ENCODE data around the gene ZACN. TPM values are rescaled to one million over a fixed set of nuclear protein-coding genes. Genes with fewer than 3 reads are reported as not detected.

ZACN gene
- total RNA-seq, 4 donors from 2014 or later, result not detected

GRCh38 chr17:76104896-76105231 lies 25.9 kb downstream of the ZACN start:
- DNase-seq, result no peak
- Histone ChIP-seq H3K9me3 (no peaks in the 10 kb centered on the region), H3K4me1 (peaks cover 12 to 46% (median 15%) of the 10 kb centered on the region in 3 donors), H3K4me3 (no peak overlapping the region), H3K27ac (no peak overlapping the region), H3K36me3 (peaks cover 10 to 20% (median 13%) of the 10 kb centered on the region in 3 donors), H3K27me3 (no peaks in the 10 kb centered on the region)
- intact Hi-C loops (cut with DNase I), result no loop called here
- TF ChIP-seq CTCF (IDR thresholded peaks at IDR 0.05), result no peak
- TF ChIP-seq POLR2A (IDR thresholded peaks at IDR 0.05), result no peak
- WGBS, 2 donors, result 64 to 67% methylated on average over 3 to 5 of the region's 5 CpGs

DNA sequence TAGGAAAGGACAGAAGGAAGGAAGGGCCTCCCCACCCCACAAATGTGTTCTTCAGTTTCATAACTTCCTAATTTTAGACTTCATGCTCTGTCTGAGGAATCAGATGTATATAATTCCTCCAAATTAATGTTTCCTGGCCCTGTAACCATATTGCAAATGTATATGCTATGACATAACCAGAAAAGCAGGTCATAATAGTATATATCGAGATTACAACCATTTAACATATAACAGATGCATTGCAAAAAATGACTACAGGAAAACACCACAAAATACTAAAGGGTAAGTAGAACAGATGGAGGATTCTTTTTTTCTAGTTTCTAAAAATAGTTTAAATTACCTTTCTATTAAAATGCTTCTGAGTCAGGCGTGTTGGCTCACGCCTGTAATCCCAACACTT lies 27.7 kb downstream of the ZACN start:
- intact Hi-C loops (cut with DNase I), result no loop called here
- Histone ChIP-seq H3K36me3 (peaks cover under 1 to 2% (median 1%) of the 10 kb centered on the region in 3 donors), H3K4me3 (no peak overlapping the region), H3K4me1 (peaks cover 12 to 42% (median 15%) of the 10 kb centered on the region in 3 donors), H3K9me3 (no peaks in the 10 kb centered on the region), H3K27me3 (no peaks in the 10 kb centered on the region), H3K27ac (no peak overlapping the region)
- WGBS, 2 donors, result 42 to 59% methylated on average over 3 of the region's 3 CpGs
- TF ChIP-seq POLR2A (IDR thresholded peaks at IDR 0.05) (no peak), CTCF (IDR thresholded peaks at IDR 0.05) (no peak)
- DNase-seq, result no peak

DNA sequence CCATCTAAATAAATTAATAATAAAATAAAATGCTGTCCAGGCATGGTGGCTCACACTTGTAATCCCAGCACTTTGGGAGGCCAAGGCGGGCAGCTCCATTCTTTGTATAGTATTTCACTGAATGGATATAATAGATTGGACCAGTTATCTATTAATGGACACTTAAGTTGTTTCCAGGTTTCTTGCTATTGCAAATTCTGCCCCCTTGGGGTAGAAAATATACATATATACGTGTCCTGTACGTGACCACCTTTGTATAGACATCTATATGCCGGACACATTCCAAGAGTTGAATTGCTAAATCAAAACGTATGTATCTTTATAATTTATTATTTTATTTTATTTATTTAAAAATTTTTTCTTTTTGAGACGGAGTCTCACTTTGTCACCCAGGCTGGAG lies 28.5 kb downstream of the ZACN start:
- H3K36me3 ChIP-seq, result no peaks in the 10 kb centered on the region
- 69 to 75% methylated on average over 6 of the region's 6 CpGs for WGBS, 2 donors
- H3K27me3 ChIP-seq, result no peaks in the 10 kb centered on the region
- H3K4me3 ChIP-seq, result no peak overlapping the region
- no peaks in the 10 kb centered on the region for H3K9me3 ChIP-seq
- no peak for DNase-seq
- intact Hi-C loops (cut with DNase I), result no loop called here
- peak in 2 of 6 experiments; percentile 6 to 20 for TF ChIP-seq CTCF (IDR thresholded peaks at IDR 0.05)
- TF ChIP-seq POLR2A (IDR thresholded peaks at IDR 0.05), result no peak
- no peak overlapping the region for H3K27ac ChIP-seq
- peaks cover 10 to 34% (median 10%) of the 10 kb centered on the region in 3 donors for H3K4me1 ChIP-seq

- Histone ChIP-seq H3K27me3 (no peaks in the 10 kb centered on the region), H3K36me3 (no peaks in the 10 kb centered on the region), H3K9me3 (no peaks in the 10 kb centered on the region), H3K4me1 (peaks cover 0 to 2% (median 0%) of the 10 kb centered on the region in 3 donors), H3K4me3 (no peak overlapping the region), H3K27ac (no peak overlapping the region)
- WGBS, 2 donors, result 77 to 85% methylated on average over 2 of the region's 2 CpGs
- no peak for TF ChIP-seq CTCF (IDR thresholded peaks at IDR 0.05)
- intact Hi-C loops (cut with DNase I), result no loop called here
- DNase-seq, result no peak
These were observed 33.0 kb downstream of the ZACN start for GRCh38 chr17:76111956-76112355.

DNA sequence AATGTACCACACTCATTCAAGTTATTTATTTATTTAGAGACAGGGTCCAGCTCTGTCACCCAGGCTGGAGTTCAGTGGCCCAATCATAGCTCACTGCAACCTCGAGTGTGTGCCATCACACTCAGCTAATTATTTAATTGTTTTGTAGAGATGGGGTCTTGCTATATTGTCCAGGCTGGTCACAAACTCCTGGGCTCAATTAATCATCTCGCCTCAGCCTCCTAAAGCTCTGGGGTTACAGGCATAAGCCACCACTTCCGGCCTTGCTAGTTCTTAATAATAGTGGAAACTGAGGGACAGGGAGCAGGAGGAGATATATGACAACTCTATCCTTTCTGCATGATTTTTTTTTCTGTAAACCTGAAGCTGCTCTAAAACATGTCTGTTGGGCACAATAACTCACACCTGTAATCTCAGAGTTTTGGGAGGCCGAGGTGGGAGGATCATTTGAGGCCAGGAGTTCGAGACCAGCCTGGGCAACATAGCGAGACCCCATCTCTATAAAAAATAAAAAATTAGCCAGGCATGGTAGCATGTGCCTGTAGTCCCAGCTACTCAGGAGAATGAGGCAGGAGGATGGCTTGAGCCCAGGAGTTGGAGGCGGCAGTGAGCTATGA lies 36.3 kb downstream of the ZACN start:
- Histone ChIP-seq H3K27me3 (no peaks in the 10 kb centered on the region), H3K27ac (no peak overlapping the region), H3K9me3 (no peaks in the 10 kb centered on the region), H3K4me3 (no peak overlapping the region), H3K36me3 (no peaks in the 10 kb centered on the region), H3K4me1 (no peaks in the 10 kb centered on the region)
- DNase-seq, result no peak
- no peak for TF ChIP-seq POLR2A (IDR thresholded peaks at IDR 0.05)
- TF ChIP-seq CTCF (IDR thresholded peaks at IDR 0.05), result no peak
- intact Hi-C loops (cut with DNase I), result no loop called here
- 89 to 92% methylated on average over 4 to 7 of the region's 7 CpGs for WGBS, 2 donors

Measured in esophagus squamous epithelium (tissue), 5 donors.